ENCODE measurements around the gene GPR6.

Gene GPR6

GRCh38 chr6:109939654-109940053 is 38.5 kb upstream of the GPR6 start:
- Histone ChIP-seq H3K4me3 (ENCODE audit: low read depth, low read length) (no peak overlapping the region), H3K9me3 (ENCODE audit: control insufficient read depth, insufficient read depth, low read depth, low read length) (no peaks in the 10 kb centered on the region), H3K4me1 (ENCODE audit: control insufficient read depth, insufficient read depth, low read length) (no peaks in the 10 kb centered on the region), H3K36me3 (ENCODE audit: control insufficient read depth in 2 of 2, insufficient read depth in 1 of 2, low read length in 2 of 2) (no peaks in the 10 kb centered on the region), H3K27ac (ENCODE audit: extremely low read depth, low read depth, low read length) (no peak overlapping the region)
- ChIA-PET POLR2A (no interaction called here), CTCF (no interaction called here)
- TF ChIP-seq ZNF530 (tag by site-specific recombination; IDR thresholded peaks at IDR 0.05; ENCODE audit: low read depth) (no peak), GLI4 (tag by site-specific recombination; IDR thresholded peaks at IDR 0.05) (no peak), KLF10 (tag by site-specific recombination; IDR thresholded peaks at IDR 0.05) (no peak), PRDM4 (tag by site-specific recombination; IDR thresholded peaks at IDR 0.05) (no peak), ZNF132 (tag by site-specific recombination; IDR thresholded peaks at IDR 0.05; ENCODE audit: borderline replicate concordance) (no peak), ZNF610 (tag by site-specific recombination; IDR thresholded peaks at IDR 0.05; ENCODE audit: borderline replicate concordance) (no peak), KLF1 (tag by site-specific recombination; IDR thresholded peaks at IDR 0.05) (no peak), HOXA7 (CRISPR knock-in tag; IDR thresholded peaks at IDR 0.05; ENCODE audit: borderline replicate concordance) (no peak), ZNF518A (tag by site-specific recombination; conservative IDR thresholded peaks at IDR 0.05; ENCODE audit: low read depth) (no peak), REPIN1 (tag by site-specific recombination; IDR thresholded peaks at IDR 0.05; ENCODE audit: low read depth) (no peak)

GRCh38 chr6:109944448-109944847 is 33.7 kb upstream of the GPR6 start:
- Histone ChIP-seq H3K36me3 (ENCODE audit: control insufficient read depth in 2 of 2, insufficient read depth in 1 of 2, low read length in 2 of 2) (no peaks in the 10 kb centered on the region), H3K27ac (ENCODE audit: extremely low read depth, low read depth, low read length) (no peak overlapping the region), H3K4me3 (ENCODE audit: low read depth, low read length) (no peak overlapping the region), H3K9me3 (ENCODE audit: control insufficient read depth, insufficient read depth, low read depth, low read length) (no peaks in the 10 kb centered on the region), H3K4me1 (ENCODE audit: control insufficient read depth, insufficient read depth, low read length) (no peaks in the 10 kb centered on the region)
- TF ChIP-seq ZNF624 (tag by site-specific recombination; IDR thresholded peaks at IDR 0.05), result no peak
- TF ChIP-seq ZNF704 (tag by site-specific recombination; IDR thresholded peaks at IDR 0.05), result no peak
- no peak for TF ChIP-seq ZSCAN5A (tag by site-specific recombination; IDR thresholded peaks at IDR 0.05)
- no peak for TF ChIP-seq ZSCAN30 (tag by site-specific recombination; IDR thresholded peaks at IDR 0.05)
- no peak for TF ChIP-seq ZBTB26 (tag by site-specific recombination; optimal IDR thresholded peaks at IDR 0.05)
- no peak for TF ChIP-seq KLF17 (tag by site-specific recombination; IDR thresholded peaks at IDR 0.05)
- no peak for TF ChIP-seq ZNF488 (tag by site-specific recombination; IDR thresholded peaks at IDR 0.05)
- TF ChIP-seq ZBTB21 (tag by site-specific recombination; IDR thresholded peaks at IDR 0.05), result no peak
- no peak for TF ChIP-seq ZNF362 (tag by site-specific recombination; IDR thresholded peaks at IDR 0.05)
- no peak for TF ChIP-seq ZNF555 (tag by site-specific recombination; conservative IDR thresholded peaks at IDR 0.05)
- ChIA-PET CTCF (no interaction called here), POLR2A (no interaction called here)
